Right renal cortex interstitium (tissue), 3 donors: ENCODE measurements around the gene DNASE1L1. TPM values are rescaled to one million over a fixed set of nuclear protein-coding genes. Genes with fewer than 3 reads are reported as not detected.

Experiments
- DNase-seq, 3 donors: peaks; one replicate each; pipeline ENCODE4 v3.0.0-alpha.2; 2013; ENCODE audit warnings: low read depth in 3 of 3, low spot score in 2 of 3
- polyA plus RNA-seq, 3 donors: library from polyadenylated mRNA; unstranded; fragments of 120-200 nt; gene quantifications; one replicate each; pipeline ENCODE4 v1.2.1, GENCODE V29; 2013; ENCODE audit not compliant: insufficient read length in 3 of 3

DNASE1L1 gene
- polyA plus RNA-seq, 3 donors, result 11.3 to 14.0 (median 11.4) TPM

DNA sequence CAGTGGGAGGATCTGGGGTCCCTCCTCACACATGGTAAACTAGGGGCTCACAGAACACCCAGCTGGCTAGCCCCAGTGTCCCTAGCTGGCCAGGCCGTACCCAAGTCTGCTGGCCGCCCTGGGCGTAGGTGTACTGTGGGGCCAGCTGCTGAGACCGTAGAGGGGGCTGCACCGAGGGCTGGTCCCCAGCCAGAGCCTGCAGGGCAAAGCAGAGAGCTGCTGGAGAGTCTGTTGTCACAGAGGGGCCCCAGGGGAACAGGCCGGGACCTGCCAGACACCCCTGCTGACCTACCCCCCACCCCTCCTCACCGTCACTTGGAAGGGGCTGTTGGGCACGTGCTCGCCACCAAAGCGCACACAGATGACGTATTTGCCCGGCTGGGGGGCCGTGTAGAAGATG is 54.5 kb downstream of the DNASE1L1 start:
- DNase-seq, result no peak

DNA sequence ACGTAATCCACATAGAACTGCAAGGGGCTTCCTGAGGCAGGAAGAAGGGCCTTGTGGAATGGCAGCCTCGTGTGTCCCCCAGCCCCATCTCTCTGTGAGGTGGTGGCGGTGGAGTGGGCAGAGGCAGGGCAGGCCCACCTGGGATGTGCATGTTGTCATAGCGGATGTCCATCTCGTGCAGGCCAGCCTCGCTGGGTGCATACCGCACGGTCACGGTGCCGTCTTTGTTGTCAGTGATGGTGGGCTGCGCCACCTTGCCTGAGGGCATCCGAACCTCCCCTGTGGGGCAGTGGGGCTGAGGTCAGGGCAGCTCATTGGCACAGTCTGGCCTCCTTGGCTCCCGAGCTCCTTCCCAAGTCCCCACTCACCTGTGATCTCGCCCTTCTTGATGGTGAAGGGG is 55.0 kb downstream of the DNASE1L1 start:
- no peak for DNase-seq

DNA sequence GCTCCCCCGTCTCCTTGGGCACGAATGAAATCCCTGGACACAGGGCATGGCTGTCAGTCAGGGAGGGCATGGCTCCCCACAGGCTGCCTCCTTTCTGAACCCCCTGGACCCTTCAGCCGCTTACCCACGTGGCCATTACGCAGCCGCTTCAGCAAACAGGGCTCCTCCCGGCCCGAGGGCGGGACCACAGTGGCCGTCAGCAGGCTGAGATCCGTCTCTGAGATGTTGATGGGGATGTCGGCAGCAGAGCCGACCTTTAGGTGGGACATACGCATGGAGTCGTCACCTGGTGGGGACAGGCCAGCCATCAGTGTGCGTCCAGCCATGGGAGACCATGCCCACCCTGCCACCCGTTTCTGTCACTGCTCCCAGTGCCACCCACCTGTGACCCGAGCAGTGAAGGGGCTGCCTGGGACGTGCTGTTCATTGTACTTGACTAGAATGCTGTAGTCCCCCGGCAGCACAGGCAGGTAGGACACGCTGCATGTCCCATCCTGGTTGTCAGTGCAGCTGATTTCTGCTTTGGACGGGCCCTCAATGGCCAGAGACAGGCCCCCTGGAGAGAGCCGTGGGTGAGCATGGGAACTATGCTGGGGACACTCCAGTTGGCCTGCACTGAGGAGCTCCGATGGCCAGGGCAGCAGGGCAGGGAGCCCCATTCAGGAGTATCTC is 55.7 kb downstream of the DNASE1L1 start:
- DNase-seq, result no peak

DNA sequence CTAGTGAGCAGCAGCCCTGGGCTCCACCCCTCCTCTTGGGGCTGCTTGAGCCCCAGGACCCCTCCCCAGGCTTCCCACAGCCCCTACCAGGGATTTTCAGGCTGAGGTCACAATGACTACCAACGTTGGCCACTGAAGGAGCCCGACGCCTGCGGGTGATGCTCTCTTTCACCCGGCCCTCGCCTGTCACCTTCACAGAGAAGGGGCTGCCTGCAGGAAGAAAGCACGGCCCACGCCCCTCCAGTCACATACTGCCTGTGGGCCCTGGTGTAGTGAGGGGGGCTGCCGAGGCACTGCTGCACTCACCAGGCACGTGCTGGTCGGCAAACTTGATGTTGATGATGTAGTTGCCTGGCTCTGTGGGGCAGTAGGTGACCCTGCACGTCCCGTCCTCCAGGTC is 56.6 kb downstream of the DNASE1L1 start:
- no peak for DNase-seq

DNA sequence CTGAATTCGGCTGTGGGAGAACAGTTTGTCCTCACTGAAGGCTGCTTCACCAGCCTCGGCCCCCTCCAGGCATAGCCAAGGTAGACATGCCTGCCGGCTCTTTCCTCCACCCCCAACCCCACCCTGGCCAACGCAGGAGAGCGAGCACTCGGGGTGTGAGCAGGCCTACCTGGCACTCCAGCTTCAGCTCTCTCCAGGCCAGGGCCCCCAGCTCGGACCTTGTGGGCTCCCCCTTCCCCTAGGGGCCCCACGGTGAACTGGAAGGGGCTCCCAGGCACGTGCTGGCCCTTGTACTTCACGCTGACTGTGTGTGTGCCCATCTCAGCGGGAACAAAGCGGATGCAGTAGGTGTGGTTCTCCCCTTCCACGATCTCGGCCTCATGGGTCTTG is 57.0 kb downstream of the DNASE1L1 start:
- no peak for DNase-seq

Other genes with a start within 250 kb of the DNASE1L1 start
- gene OPN1MW, start 226.7 kb downstream of the DNASE1L1 start, polyA plus RNA-seq, result not detected
- gene OPN1MW2, start 189.5 kb downstream of the DNASE1L1 start, polyA plus RNA-seq, result not detected
- gene OPN1MW3, start 151.7 kb downstream of the DNASE1L1 start, polyA plus RNA-seq, result not detected
- not detected for gene TEX28, start 114.1 kb downstream of the DNASE1L1 start, polyA plus RNA-seq
- under 1 TPM; 0.28 to 0.76 (median 0.45) TPM for gene TKTL1, start 113.5 kb downstream of the DNASE1L1 start, polyA plus RNA-seq
- gene FLNA, start 34.6 kb downstream of the DNASE1L1 start, polyA plus RNA-seq, result 100 to 1,000 TPM; 393 to 423 (median 399) TPM
- 10 to 100 TPM; 64.7 to 67.6 (median 66.3) TPM for gene EMD, start 30.0 kb downstream of the DNASE1L1 start, polyA plus RNA-seq
- 1,000 to 10,000 TPM; 2,793 to 3,161 (median 3,142) TPM for gene RPL10, start 10.9 kb downstream of the DNASE1L1 start, polyA plus RNA-seq
- gene TAFAZZIN, start 2.3 kb upstream of the DNASE1L1 start, polyA plus RNA-seq, result 10 to 100 TPM; 26.1 to 30.1 (median 28.7) TPM
- 100 to 1,000 TPM; 136 to 162 (median 151) TPM for gene ATP6AP1, start 19.4 kb upstream of the DNASE1L1 start, polyA plus RNA-seq
- gene GDI1, start 27.9 kb upstream of the DNASE1L1 start, polyA plus RNA-seq, result 100 to 1,000 TPM; 106 to 109 (median 107) TPM
- gene FAM50A, start 34.9 kb upstream of the DNASE1L1 start, polyA plus RNA-seq, result 10 to 100 TPM; 51.3 to 58.1 (median 55.9) TPM
- 10 to 100 TPM; 33.5 to 40.7 (median 38.1) TPM for gene PLXNA3, start 49.0 kb upstream of the DNASE1L1 start, polyA plus RNA-seq
- gene LAGE3, start 70.0 kb upstream of the DNASE1L1 start, polyA plus RNA-seq, result 10 to 100 TPM in 2 of 3 donors, 1 to 10 TPM in 1; 9.7 to 12.0 (median 10.8) TPM
- gene UBL4A, start 77.4 kb upstream of the DNASE1L1 start, polyA plus RNA-seq, result 10 to 100 TPM; 25.6 to 29.3 (median 28.1) TPM
- gene SLC10A3, start 81.4 kb upstream of the DNASE1L1 start, polyA plus RNA-seq, result 10 to 100 TPM; 15.9 to 18.3 (median 15.9) TPM
- gene FAM3A, start 107.0 kb upstream of the DNASE1L1 start, polyA plus RNA-seq, result 10 to 100 TPM; 24.3 to 29.3 (median 28.0) TPM
- 10 to 100 TPM; 37.7 to 40.9 (median 39.4) TPM for gene G6PD, start 137.6 kb upstream of the DNASE1L1 start, polyA plus RNA-seq
- 10 to 100 TPM; 11.1 to 17.9 (median 15.4) TPM for gene IKBKG, start 138.4 kb upstream of the DNASE1L1 start, polyA plus RNA-seq
- not detected for gene CTAG1A, start 175.9 kb upstream of the DNASE1L1 start, polyA plus RNA-seq
- not detected for gene CTAG1B, start 210.0 kb upstream of the DNASE1L1 start, polyA plus RNA-seq
- gene CTAG2, start 244.3 kb upstream of the DNASE1L1 start, polyA plus RNA-seq, result not detected